ENCODE results near the gene MRPL38.
"Not testable (repeated sequence)": the region's sequence is repeated elsewhere in the genome, so short reads cannot be mapped to it uniquely, and the experiment has no call there.

GRCh38 chr17:75865404-75866188, 39.1 kb downstream of the MRPL38 start:
- not testable (repeated sequence) for TF ChIP-seq CTCF, POLR2A (IDR thresholded peaks at IDR 0.05)

All from suprapubic skin (tissue), 3 donors.